RPMI7951 (cell line): Measurements from ENCODE around the gene NEB. TPM values are rescaled to one million over a fixed set of nuclear protein-coding genes. Genes with fewer than 3 reads are reported as not detected.
A peak's percentile ranks its signal among the peaks of the same experiment; 100 is the strongest.
"Not testable (repeated sequence)": the region's sequence is repeated elsewhere in the genome, so short reads cannot be mapped to it uniquely, and the experiment has no call there.

Experiments used
- DNase-seq: peaks from one replicate; pipeline ENCODE4 v3.0.0-alpha.2; 2012; ENCODE audit warnings: low read depth
- total RNA-seq: library from RNA; depleted of rRNA; stranded (reverse); fragments of >200 nt; shearing (Covaris generic); gene quantifications from 2 replicates; pipeline ENCODE4 v1.2.3, GENCODE V29; 2014

NEB gene
- total RNA-seq, 1 experiment from 2014 or later: under 0.01 TPM

DNA sequence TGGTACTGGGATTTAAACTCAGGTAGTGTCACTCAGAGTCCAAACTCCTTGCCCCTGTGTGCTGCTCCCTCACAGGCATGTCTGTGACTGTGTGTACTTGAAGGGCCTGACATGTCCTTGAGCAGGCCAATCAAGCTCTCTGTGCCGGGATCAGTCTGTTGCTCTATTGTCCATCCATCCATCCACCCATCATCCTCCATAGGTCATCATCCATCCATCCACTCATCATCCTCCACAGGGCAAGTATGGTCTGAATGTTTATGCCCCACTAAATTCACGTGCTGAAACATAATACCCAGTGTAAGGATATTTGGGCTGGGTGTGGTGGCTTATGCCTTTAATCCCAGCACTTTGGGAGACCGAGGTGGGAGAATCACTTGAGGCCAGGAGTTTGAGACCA lies 24.5 kb upstream of the NEB start:
- DNase-seq: no peak

DNA sequence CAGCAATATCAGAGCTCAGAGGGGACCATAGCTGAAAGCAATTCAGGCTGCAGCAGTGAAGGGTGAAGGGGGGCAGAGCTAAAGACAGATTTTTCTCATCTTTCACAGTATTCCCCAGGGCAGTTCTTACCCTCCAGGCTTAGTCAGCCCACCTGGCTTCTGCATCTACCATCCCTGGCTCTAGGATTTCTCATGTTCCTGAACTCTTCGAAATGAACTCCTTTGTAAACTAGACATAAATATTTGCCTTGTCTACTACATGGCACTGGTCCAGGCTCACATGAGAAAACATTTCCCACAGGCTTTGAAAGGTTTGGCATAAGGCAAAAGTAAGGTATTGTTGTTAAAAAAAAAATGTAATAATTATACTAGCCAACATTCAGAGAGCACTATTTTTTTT lies 23.6 kb upstream of the NEB start:
- DNase-seq: no peak

GRCh38 chr2:151756820-151757219 lies 22.5 kb upstream of the NEB start:
- no peak for DNase-seq

DNA sequence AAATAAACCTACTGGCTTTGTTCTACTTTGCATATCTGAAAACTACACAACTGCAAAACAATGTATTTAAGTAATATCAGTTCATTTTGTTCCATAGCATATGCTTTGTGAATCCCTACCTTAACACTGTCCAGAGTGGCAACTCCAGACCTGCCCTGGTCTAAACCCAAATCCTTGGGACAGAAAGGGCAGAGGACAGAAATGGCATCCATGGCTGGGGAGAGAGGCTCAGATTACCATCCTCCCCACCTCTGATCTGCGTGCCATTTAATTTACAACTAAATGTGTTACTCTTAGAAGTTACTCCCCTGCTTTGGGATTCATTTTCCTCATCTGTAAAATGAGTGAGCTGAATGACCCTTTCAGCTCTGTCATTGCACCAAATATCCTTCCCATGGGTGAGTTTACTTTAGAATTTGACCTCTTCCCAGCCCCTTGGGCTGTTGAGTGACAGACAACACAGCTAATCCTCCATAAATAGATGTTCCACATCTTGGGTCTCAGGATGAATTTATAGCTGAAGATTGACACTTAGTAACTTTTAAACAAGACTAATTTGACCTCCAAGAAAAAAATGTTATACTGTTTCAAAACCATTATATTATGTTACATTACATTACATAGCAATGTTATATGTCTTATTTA lies 20.1 kb upstream of the NEB start:
- DNase-seq: no peak

GRCh38 chr2:151753540-151753939 lies 19.3 kb upstream of the NEB start:
- no peak for DNase-seq

DNA sequence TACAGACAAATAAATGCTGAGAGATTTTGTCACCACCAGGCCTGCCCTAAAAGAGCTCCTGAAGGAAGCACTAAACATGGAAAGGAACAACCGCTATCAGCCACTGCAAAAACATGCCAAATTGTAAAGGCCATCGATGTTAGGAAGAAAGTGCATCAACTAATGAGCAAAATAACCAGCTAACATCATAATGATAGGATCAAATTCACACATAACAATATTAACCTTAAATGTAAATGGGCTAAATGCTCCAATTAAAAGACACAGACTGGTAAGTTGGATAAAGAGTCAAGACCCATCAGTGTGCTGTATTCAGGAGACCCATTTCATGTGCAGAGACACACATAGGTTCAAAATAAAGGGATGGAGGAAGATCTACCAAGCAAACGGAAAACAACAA lies 11.0 kb upstream of the NEB start:
- not testable (repeated sequence) for DNase-seq

DNA sequence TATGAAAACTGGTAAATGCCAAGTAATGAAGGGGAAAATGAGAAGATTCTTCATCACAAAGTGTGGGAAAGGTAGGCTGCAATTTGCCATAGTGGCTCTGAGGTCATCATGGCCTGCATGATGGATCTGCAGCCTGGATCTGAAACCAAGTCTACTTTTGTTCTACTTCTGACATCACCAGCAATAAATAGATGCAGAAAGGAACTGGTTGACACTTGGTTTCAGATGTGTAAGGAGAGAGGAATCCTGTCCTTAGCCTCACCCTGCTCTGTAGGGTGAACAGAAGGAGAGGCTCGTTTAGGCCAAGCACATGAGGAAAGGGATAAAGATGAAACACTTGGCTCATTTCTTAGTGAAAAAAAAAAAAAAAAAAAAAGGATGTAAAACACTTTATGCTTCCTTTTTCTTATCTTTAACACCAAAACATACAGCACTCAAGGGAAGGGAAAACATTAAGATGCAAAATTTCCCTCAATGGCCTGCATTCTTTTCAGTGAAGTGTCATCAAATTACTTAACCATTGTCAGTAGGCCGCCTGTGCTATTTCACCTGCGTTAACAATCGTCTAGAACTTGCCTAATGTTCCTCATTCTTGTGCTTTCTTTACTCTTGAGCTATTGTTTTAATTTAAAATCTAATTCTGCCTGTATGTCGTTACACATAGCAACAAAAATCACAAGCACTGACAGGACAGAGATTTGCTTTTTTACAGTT lies 3.9 kb downstream of the NEB start:
- peak; percentile 2 for DNase-seq

DNA sequence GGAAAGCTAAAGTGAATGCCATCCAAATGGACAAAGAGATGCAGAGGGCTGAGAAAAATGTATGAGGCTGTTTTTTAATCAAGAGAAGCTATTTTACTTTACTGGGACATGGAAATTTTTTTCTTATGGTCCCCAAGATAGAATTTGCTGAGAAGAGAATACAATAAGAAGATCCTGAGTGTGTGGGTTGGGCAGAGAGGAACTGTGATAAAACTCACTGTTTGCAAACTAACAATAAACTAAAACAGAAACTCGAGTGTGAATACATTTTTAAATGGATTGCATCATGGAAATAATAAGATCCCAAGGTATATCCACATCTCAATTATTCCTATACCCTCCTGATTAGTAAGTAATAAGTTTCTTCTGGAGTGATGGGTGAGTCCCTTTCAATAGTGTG lies 4.4 kb downstream of the NEB start:
- DNase-seq: no peak

DNA sequence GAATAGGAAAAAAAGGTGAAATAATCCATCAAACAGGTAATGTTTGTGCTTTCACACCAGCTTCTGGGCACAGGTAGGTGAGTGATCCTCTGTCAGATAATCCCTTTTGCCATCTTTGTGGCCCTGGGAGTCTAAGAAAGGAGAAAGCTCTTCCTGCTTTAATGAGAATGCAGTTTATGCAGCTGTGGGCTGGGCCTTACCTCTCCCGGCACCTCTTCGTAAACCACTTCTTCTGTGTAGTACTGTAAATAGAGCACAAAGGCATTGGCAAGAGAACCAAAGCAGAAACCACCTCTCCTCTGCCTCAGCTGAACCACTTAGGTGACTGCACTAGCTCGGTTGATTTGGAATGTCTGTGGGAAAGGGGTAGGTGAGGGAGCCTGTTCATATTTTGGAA lies 4.9 kb downstream of the NEB start:
- DNase-seq: no peak

DNA sequence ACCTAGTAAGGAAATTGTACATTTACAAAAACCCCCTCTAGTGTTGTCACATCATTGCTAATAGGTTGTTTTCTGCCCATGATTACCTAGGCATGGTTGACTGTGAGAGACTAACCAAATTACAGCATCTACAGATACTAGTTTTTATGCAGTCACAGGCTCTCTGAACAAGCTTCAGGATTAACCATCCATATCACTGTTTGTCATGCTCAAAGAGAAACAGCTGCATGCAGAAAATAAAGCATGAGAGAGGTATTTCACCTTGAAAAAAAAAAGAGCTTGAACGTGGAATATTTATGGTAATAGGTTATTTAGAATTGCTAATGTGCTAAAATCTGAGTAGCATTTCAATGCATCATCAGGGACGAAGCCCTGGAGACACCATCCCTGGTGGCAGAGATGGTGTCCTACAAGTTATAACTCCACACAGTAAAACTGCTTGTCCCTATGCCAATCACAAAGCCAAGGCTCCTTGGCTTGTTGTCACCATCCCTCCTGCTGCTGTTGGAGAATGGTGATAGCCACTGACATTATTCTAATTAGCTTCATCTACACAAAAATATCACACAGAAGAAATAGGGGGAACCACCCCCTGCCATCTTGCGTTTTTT lies 5.4 kb downstream of the NEB start:
- no peak for DNase-seq

DNA sequence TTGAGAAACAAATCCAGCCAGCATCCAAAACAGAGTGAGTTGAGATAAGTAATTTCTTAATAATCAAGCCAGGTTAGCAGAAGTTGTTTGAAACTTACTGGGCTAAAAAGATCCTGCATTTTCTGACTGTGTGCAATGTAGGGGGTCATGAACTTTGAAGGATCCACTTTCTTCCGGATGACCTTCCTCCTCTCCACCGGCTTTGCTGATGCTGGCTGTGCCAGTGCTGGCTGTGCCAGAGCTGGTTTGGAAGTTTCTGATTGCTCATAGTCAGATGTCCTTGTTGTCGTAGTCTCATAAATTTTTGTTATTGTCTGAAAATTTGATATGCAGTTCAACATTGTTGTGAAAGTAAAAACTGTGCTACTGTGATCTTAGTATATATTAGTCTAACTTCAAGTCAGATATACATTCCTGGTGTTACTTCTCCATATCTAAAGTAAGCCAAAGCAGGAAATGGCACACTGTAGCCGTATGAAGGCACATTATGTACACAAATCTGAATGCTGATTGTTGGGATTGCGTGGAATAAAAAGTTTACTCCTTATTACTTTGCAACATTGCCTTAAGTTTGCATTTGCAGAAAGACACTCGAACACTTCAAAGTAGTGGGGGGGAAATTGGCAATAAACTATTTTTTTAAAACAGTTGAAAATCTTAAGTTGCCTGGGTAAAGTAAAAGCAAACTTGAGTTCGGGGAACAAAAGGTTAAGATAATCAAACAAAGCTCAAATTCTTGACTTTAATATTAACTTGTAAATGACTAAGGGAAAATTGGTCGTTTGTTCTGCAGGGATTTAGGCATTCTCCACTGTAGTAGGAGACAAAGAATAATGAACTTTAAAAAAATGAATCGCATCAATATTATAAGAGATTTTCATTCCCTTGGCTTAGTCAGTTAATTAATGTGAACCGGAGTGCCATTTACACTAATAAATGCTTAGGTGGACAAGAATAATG lies 6.4 kb downstream of the NEB start:
- DNase-seq: no peak

- no peak for DNase-seq
Measured at GRCh38 chr2:151721161-151721560, 13.1 kb downstream of the NEB start.

DNA sequence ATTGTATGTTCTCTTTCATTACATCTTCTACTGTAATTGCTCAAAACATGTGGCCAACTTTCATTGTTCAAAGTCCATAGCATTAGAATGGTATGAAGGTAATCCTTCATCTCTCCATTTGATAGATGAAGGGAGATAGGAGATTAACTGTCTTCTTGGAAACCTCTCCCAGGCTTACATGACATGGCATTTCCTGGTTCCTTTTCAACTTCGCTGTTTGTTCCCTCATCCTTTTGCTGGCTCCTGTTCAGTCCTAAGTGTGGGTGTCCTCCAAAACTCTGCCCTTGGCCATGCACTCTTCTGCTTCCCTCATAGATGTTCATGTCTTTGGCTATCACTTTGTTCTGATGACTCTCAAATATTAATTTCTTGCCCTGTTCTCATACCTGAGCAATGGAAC lies 13.8 kb downstream of the NEB start:
- no peak for DNase-seq

- DNase-seq: no peak
Measured at GRCh38 chr2:151718796-151719195, 15.5 kb downstream of the NEB start.

- DNase-seq: no peak
Measured at GRCh38 chr2:151718247-151718646, 16.0 kb downstream of the NEB start.

DNA sequence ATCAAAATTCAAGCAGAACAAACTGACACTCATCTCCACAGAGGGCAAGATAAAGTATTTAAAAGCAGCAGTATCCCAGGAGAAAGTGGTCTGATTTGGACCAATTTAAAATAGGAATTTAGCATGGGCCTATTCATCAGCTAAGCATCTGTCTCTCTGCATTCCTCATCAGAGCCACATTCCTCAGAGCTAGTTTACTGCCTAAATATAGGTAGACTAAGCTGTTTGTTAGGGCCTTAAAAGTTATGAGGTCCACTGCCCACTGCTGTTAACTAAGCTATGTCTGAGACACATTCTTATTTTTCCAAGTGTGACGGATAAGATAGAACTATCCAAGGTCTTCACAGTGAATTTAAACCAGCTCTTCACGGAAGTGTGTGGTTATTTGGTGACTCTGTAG lies 17.6 kb downstream of the NEB start:
- no peak for DNase-seq

DNA sequence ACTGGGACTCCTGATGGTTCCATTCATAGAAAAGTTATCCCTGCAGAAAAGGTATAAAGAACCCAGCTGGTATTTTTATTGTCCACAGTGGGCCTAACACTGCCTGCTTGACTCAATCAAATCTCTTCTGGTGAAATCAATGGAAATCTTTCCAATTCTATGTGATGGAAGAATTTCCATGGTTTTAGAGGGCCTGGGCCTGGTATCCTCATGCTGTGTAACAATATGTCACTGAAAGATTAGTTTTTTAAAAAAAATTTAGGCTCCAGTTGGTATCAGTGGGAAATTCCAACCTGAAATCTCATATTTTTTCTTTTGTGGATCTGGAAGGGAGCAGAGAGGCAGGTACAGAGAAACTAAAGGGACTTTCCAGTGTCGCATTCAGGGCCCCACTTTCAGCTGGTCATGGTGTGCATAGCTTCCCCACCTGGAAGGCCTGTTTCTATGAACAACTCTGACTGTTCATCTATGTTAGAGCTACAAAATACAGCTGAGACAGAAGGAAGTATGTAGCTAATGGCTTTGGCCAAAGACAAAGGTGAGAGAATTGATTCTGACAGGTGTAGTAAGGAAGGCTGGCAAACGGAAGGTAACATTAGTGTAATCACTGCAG lies 20.9 kb downstream of the NEB start:
- no peak for DNase-seq

DNA sequence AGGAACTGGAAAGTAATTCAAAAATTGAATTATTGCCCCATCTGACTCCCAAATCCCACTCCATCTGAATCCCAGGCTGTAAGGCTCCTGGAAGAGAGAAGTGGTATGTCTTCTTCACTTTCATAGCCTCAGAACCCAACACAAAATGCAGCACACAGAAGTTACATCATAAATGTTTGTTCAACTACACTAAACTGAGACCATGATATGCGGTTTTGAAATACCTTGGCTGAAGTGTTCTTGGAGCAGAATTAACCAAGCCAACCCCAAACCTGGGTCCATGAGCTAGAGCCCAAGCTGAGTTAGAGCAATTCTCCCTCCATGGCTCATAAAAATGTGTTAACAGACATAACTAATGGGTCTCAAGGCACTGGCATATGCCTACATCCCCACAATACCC lies 23.3 kb downstream of the NEB start:
- no peak for DNase-seq

DNA sequence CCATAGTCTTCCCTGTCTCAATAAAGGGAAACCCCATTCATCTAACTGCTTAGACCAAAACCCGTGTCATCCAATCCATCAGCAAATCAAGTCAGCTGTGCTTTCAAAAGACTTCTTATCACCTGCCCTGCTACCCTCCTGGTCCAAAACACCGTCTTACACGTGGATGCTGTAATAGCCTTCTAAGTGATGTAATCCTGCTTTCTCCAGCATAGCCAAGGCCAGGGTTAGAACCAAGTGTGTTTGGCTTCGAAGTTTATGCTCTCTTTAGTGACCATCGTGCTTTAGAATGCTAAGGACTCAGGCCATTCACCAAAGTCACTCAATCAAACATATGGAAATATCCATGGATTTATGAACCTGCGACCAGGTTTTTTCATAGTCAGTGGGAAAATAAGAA lies 25.5 kb downstream of the NEB start:
- no peak for DNase-seq

GRCh38 chr2:151707857-151708256 lies 26.4 kb downstream of the NEB start:
- no peak for DNase-seq

GRCh38 chr2:151704480-151704961 lies 29.8 kb downstream of the NEB start:
- not testable (repeated sequence) for DNase-seq

DNA sequence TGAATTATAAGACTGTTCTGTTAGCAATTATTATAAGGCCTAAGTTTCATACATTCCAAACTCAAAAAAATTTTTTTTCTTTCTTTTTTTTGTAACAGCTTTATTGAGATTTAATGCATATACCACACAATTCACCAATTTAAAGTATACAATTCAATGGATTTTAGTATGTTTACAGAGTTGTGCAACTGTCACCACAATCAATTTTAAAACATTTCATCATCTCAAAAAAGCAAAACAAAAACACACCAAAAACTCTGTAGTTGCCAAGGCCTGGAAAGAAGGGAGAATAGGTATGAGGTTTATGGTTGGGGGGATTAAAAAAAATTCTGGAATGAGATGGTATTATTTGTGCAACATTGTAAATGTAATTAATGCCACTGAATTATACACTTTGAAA lies 36.1 kb downstream of the NEB start:
- not testable (repeated sequence) for DNase-seq
